CD14-positive monocyte (primary cell): ENCODE data around the gene TNPO3. TPM values are rescaled to one million over a fixed set of nuclear protein-coding genes. Genes with fewer than 3 reads are reported as not detected.

Experiments used
- DNase-seq, 3 donors: peaks; one replicate each; pipeline ENCODE4 v3.0.0-alpha.2; 2011 to 2022
- H2AFZ ChIP-seq: 2 replicates; pipeline ENCODE4 v1.6.0; 2012; ENCODE audit warnings: mild to moderate bottlenecking, low read depth, low read length, inconsistent platforms; ENCODE audit not compliant: insufficient read depth, poor library complexity, severe bottlenecking
- H3K27ac ChIP-seq, 2 donors: 1 replicate in 1 of 2; 2 replicates in 1 of 2; pipeline ENCODE4 v1.5.1; 2012 to 2013; ENCODE audit warnings: low read length in 2 of 2, control low read depth in 1 of 2, inconsistent platforms in 1 of 2, low read depth in 1 of 2, mild to moderate bottlenecking in 1 of 2
- H3K27me3 ChIP-seq, 2 donors: one replicate each; pipeline versions ENCODE4 v1.6.0 to v1.6.1; 2011 to 2013; ENCODE audit warnings: low read length in 2 of 2; ENCODE audit not compliant: control insufficient read depth in 2 of 2, insufficient read depth in 2 of 2
- H3K36me3 ChIP-seq, 2 donors: replicated peaks in 1 of 2; 1 replicate in 1 of 2; 2 replicates in 1 of 2; pipeline versions ENCODE4 v1.5.1 to v1.6.1; 2012 to 2013; ENCODE audit warnings: low read length in 2 of 2, control low read depth in 1 of 2, inconsistent platforms in 1 of 2, mild to moderate bottlenecking in 1 of 2; ENCODE audit not compliant: insufficient read depth in 2 of 2, control insufficient read depth in 1 of 2
- H3K4me1 ChIP-seq, 2 donors: 1 replicate in 1 of 2; 2 replicates in 1 of 2; pipeline versions ENCODE4 v1.5.1 to v1.6.1; 2012 to 2013; ENCODE audit warnings: low read length in 2 of 2, control low read depth in 1 of 2, inconsistent platforms in 1 of 2, mild to moderate bottlenecking in 1 of 2, moderate library complexity in 1 of 2; ENCODE audit not compliant: insufficient read depth in 2 of 2, control insufficient read depth in 1 of 2
- H3K4me2 ChIP-seq: replicated peaks from 2 replicates; pipeline ENCODE3; 2012; ENCODE audit warnings: low read length, moderate library complexity, mild to moderate bottlenecking; ENCODE audit not compliant: poor library complexity, severe bottlenecking; ENCODE audit errors: extremely low read depth
- H3K4me3 ChIP-seq, 3 experiments: fragments of 200-600 bp in 1 of 3; sonication (generic) in 1 of 3; replicated peaks in 1 of 3; 1 replicate in 2 of 3; 2 replicates in 1 of 3; pipeline ENCODE4 v1.5.1; 2011 to 2013; ENCODE audit warnings: low read length in 3 of 3, mild to moderate bottlenecking in 3 of 3, control low read depth in 2 of 3, low read depth in 2 of 3, inconsistent platforms in 1 of 3, moderate library complexity in 1 of 3
- H3K79me2 ChIP-seq: 2 replicates; pipeline ENCODE4 v1.6.0; 2012; ENCODE audit warnings: mild to moderate bottlenecking, control low read depth, inconsistent platforms, low read length, moderate library complexity; ENCODE audit not compliant: insufficient read depth
- H3K9ac ChIP-seq: 2 replicates; pipeline ENCODE4 v1.6.0; 2017; ENCODE audit warnings: low read length, mild to moderate bottlenecking; ENCODE audit not compliant: insufficient read depth, poor library complexity, severe bottlenecking
- H3K9me3 ChIP-seq, 2 donors: replicated peaks in 1 of 2; 1 replicate in 1 of 2; 2 replicates in 1 of 2; pipeline versions ENCODE4 v1.5.1 to v1.6.1; 2012 to 2013; ENCODE audit warnings: low read length in 2 of 2, control low read depth in 1 of 2; ENCODE audit not compliant: control insufficient read depth in 1 of 2, insufficient read depth in 1 of 2
- H4K20me1 ChIP-seq: 2 replicates; pipeline ENCODE4 v1.6.0; 2012; ENCODE audit warnings: mild to moderate bottlenecking, low read length, control low read depth, moderate library complexity; ENCODE audit not compliant: insufficient read depth
- H3K27ac Mint-ChIP-seq, 7 donors: one replicate each; pipeline ENCODE4 v1.8.0; 2020; ENCODE audit warnings: mild to moderate bottlenecking in 7 of 7, mixed read lengths in 7 of 7, moderate library complexity in 6 of 7, inconsistent platforms in 2 of 7
- H3K27me3 Mint-ChIP-seq, 3 donors: one replicate each; pipeline ENCODE4 v1.8.0; 2021 to 2022; ENCODE audit warnings: low read depth in 3 of 3, mild to moderate bottlenecking in 3 of 3, mixed read lengths in 3 of 3, moderate library complexity in 3 of 3, inconsistent platforms in 1 of 3
- H3K36me3 Mint-ChIP-seq, 2 donors: one replicate each; pipeline ENCODE4 v1.8.0; 2020; ENCODE audit warnings: mixed read lengths in 2 of 2, inconsistent platforms in 1 of 2, mild to moderate bottlenecking in 1 of 2
- H3K4me1 Mint-ChIP-seq: one replicate; pipeline ENCODE4 v1.8.0; 2020; ENCODE audit warnings: mild to moderate bottlenecking, mixed read lengths
- H3K4me3 Mint-ChIP-seq, 2 donors: one replicate each; pipeline ENCODE4 v1.8.0; 2020; ENCODE audit warnings: mild to moderate bottlenecking in 2 of 2, mixed read lengths in 2 of 2, moderate library complexity in 1 of 2
- H3K9me3 Mint-ChIP-seq, 7 donors: one replicate each; pipeline ENCODE4 v1.8.0; 2020 to 2022; ENCODE audit warnings: mixed read lengths in 7 of 7, mild to moderate bottlenecking in 6 of 7, moderate library complexity in 6 of 7, inconsistent platforms in 2 of 7
- WGBS: methylation state at CpG from one replicate; pipeline ENCODE4 v1.1.5; 2013; ENCODE audit warnings: missing lambda C conversion rate; ENCODE audit not compliant: insufficient coverage; 5-methylcytosine and 5-hydroxymethylcytosine counted together
- intact Hi-C, 2 donors: fragments of 100-400 bp; cut with micrococcal nuclease; formaldehyde crosslinking; loops; one replicate each; pipeline versions ENCODE4 v1.15.0 to v1.15.1; 2023
- polyA plus RNA-seq, 3 donors: library from polyadenylated mRNA; depleted of rRNA in 1 of 3; unstranded in 2 of 3; stranded (reverse) in 1 of 3; fragments of 300-500 nt in 2 of 3; fragments of >200 nt in 1 of 3; fragmentation: Illumina TruSeq in 2 of 3; gene quantifications; 1 replicate in 2 of 3; 2 replicates in 1 of 3; pipeline ENCODE4 v1.2.3, GENCODE V29; 2012 to 2021
- TF ChIP-seq, protein P1 (sequence below): fragments of 200-600 bp; IDR thresholded peaks from one replicate; pipeline ENCODE4 v1.8.0; 2022; ENCODE audit warnings: antibody characterized with exemption, mild to moderate bottlenecking

Gene TNPO3
- polyA plus RNA-seq, 3 donors, result 17.0 to 23.8 (median 19.7) TPM

DNA sequence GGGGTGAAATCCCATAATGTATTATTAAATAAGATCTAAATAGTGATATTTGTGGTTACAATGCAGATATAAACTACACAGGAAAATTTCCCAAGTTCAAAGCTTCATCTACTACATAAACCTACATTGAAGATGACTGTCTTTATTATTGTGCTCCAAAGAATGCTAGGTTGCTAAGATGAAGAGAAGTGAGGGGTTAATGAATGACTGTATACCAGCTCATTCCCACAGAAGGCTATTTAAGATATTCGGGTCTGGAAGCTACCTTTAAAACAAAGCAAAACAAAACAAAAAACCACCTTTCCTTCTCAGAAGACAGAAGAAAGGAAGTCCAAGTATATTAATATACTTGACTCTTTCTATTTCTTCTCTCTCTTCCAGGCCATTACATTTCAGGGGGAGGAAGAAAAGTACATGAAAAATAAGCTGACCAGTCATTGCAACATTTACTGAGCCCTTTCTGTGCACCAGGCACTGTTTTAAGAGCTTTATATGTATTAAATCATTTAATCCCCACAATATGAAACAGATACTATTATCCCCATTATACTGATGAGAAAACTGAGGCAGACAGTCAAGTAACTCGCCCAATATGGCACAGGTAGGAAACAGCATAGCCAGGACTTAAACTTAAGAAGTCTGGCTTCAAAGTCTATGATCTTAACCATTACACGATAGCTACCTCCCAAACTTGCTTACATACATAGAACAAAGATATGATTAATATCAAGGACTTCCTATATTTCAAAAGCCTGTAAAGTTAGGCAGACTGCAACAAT lies 48.1 kb downstream of the TNPO3 start:
- WGBS, result 100% methylated on average over 1 of the region's 3 CpGs
- Mint-ChIP-seq H3K4me1 (peaks cover 27% of the 10 kb centered on the region), H3K4me3 (no peak overlapping the region), H3K27me3 (no peaks in the 10 kb centered on the region), H3K36me3 (peaks cover 59 to 81% of the 10 kb centered on the region in 2 donors), H3K9me3 (peaks cover 0 to 3% (median 0%) of the 10 kb centered on the region in 7 donors), H3K27ac (peak overlapping the region in 1 of 7 donors; percentile 60)
- Histone ChIP-seq H3K9ac (no peak overlapping the region), H3K27me3 (no peaks in the 10 kb centered on the region), H3K9me3 (no peaks in the 10 kb centered on the region), H3K27ac (peak overlapping the region in 1 of 2 donors; percentile 37), H4K20me1 (peaks cover 47% of the 10 kb centered on the region), H2AFZ (no peak overlapping the region), H3K36me3 (peaks cover 57 to 92% of the 10 kb centered on the region in 2 donors), H3K4me2 (no peak overlapping the region), H3K79me2 (peaks cover 72% of the 10 kb centered on the region), H3K4me1 (peaks cover 0 to 6% of the 10 kb centered on the region in 2 donors), H3K4me3 (no peak overlapping the region)
- TF ChIP-seq, protein P1, sequence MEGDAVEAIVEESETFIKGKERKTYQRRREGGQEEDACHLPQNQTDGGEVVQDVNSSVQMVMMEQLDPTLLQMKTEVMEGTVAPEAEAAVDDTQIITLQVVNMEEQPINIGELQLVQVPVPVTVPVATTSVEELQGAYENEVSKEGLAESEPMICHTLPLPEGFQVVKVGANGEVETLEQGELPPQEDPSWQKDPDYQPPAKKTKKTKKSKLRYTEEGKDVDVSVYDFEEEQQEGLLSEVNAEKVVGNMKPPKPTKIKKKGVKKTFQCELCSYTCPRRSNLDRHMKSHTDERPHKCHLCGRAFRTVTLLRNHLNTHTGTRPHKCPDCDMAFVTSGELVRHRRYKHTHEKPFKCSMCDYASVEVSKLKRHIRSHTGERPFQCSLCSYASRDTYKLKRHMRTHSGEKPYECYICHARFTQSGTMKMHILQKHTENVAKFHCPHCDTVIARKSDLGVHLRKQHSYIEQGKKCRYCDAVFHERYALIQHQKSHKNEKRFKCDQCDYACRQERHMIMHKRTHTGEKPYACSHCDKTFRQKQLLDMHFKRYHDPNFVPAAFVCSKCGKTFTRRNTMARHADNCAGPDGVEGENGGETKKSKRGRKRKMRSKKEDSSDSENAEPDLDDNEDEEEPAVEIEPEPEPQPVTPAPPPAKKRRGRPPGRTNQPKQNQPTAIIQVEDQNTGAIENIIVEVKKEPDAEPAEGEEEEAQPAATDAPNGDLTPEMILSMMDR, result no peak
- DNase-seq, result no peak
- intact Hi-C loops, result no loop called here

DNA sequence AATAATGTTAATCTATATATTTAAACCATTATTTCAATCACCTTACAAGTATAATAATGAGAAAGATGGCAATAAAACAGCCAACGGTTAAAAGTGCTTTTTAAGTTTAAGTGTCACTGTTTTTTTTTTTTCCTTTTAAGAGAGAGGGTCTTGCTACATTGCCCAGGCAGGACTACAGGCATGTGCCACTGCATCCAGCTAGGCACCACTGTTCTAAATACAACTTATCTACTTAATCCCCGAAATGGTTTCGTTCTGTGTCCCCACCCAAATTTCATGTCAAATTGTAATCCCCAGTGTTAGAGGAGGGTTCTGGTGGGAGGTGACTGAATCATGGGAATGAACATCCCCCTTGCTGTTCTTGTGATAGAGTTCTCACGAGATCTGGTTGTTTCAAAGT lies 49.7 kb downstream of the TNPO3 start:
- no peaks in the 10 kb centered on the region for H3K9me3 ChIP-seq
- peaks cover 65% of the 10 kb centered on the region for H3K79me2 ChIP-seq

More for the DNA sequence above, 49.7 kb downstream of the TNPO3 start:
- Mint-ChIP-seq H3K9me3 (peaks cover 0 to 3% (median 0%) of the 10 kb centered on the region in 7 donors), H3K4me1 (peaks cover 24% of the 10 kb centered on the region), H3K4me3 (no peak overlapping the region), H3K36me3 (peaks cover 64 to 81% of the 10 kb centered on the region in 2 donors), H3K27ac (peak overlapping the region in 3 of 7 donors; percentile 46 to 68 (median 62)), H3K27me3 (no peaks in the 10 kb centered on the region)
- DNase-seq, result no peak
- peaks cover 64 to 94% of the 10 kb centered on the region in 2 donors for H3K36me3 ChIP-seq
- no peak overlapping the region for H3K9ac ChIP-seq
- H3K27ac ChIP-seq, result no peak overlapping the region
- no peaks in the 10 kb centered on the region for H3K27me3 ChIP-seq
- no peak overlapping the region for H3K4me3 ChIP-seq
- no peak overlapping the region for H3K4me2 ChIP-seq
- H4K20me1 ChIP-seq, result peaks cover 39% of the 10 kb centered on the region
- no peak overlapping the region for H2AFZ ChIP-seq
- peaks cover 0 to 6% of the 10 kb centered on the region in 2 donors for H3K4me1 ChIP-seq
- intact Hi-C loops, result no loop called here
- no CpG with 5 or more reads among the region's 4 CpGs for WGBS
- TF ChIP-seq, protein P1, result no peak
